Activated CD8-positive, alpha-beta T cell treated with anti-CD3 and anti-CD28 coated beads, Interleukin-2, amount 10 ng/mL, durations not matched to agents 7 days and 5 days (primary cell): Measurements from ENCODE around the gene TPP2. TPM values are rescaled to one million over a fixed set of nuclear protein-coding genes. Genes with fewer than 3 reads are reported as not detected.

Experiments used
- ATAC-seq: fragments of 150-1000 bp; cut with Tn5 transposase; one replicate; pipeline ENCODE4 v1.10.0; 2021; ENCODE audit warnings: moderate library complexity
- CTCF ChIA-PET: fragments of 350-600 bp; sonication (Branson Sonifier 250); formaldehyde crosslinking; loops from one replicate; lab custom pipeline; 2021; ENCODE audit warnings: antibody characterized with exemption; lab: Charles Lee
- POLR2A ChIA-PET: fragments of 350-600 bp; sonication (Branson Sonifier 250); formaldehyde crosslinking; loops from one replicate; lab custom pipeline; 2021; ENCODE audit warnings: antibody characterized with exemption; lab: Charles Lee
- DNase-seq: peaks from one replicate; pipeline ENCODE4 v3.0.0-alpha.2; 2020
- H3K27ac Mint-ChIP-seq: one replicate; pipeline ENCODE4 v1.8.0; 2021; ENCODE audit warnings: mild to moderate bottlenecking, mixed read lengths
- H3K27me3 Mint-ChIP-seq: one replicate; pipeline ENCODE4 v1.8.0; 2021; ENCODE audit warnings: low read depth, mixed read lengths
- H3K36me3 Mint-ChIP-seq: one replicate; pipeline ENCODE4 v1.8.0; 2021; ENCODE audit warnings: low read depth, mixed read lengths
- H3K4me1 Mint-ChIP-seq: one replicate; pipeline ENCODE4 v1.8.0; 2021; ENCODE audit warnings: low read depth, mixed read lengths
- H3K4me3 Mint-ChIP-seq: one replicate; pipeline ENCODE4 v1.8.0; 2021; ENCODE audit warnings: mild to moderate bottlenecking, mixed read lengths
- H3K9me3 Mint-ChIP-seq: one replicate; pipeline ENCODE4 v1.8.0; 2022; ENCODE audit warnings: mixed read lengths; ENCODE audit not compliant: insufficient read depth
- total RNA-seq, 2 experiments: library from RNA; stranded (reverse); gene quantifications; one replicate each; pipeline ENCODE4 v1.2.3, GENCODE V29; 2021

The TPP2 gene
- total RNA-seq, result 10 to 100 TPM; 77.8 to 85.4 TPM

GRCh38 chr13:102596147-102597028, at the start of gene TPP2:
TPP2 (plus strand) TSS chr13:102596986; CDS start chr13:102597039, 53 bp downstream.
- Mint-ChIP-seq H3K4me1 (peaks cover 60% of the 10 kb centered on the region), H3K9me3 (no peaks in the 10 kb centered on the region), H3K36me3 (peaks cover 25% of the 10 kb centered on the region), H3K27me3 (no peaks in the 10 kb centered on the region), H3K27ac (peak within 1 kb of the TSS; percentile 100), H3K4me3 (peak within 1 kb of the TSS; percentile 99)
- ChIA-PET POLR2A (interaction anchor here (0.6 to 5.0 kb wide), 25 partner anchors 9 to 273 kb away, joined by 3 to 98 read pairs (median 5); partner anchors contain the start of genes ERCC5, POGLUT2 and TEX30), CTCF (interaction anchor here (0.8 to 3.5 kb wide), 10 partner anchors 9 to 250 kb away, joined by 3 to 39 read pairs (median 4); partner anchors contain the start of gene ERCC5)
- peak; percentile 92 for ATAC-seq
- peak; percentile 98 for DNase-seq

DNA sequence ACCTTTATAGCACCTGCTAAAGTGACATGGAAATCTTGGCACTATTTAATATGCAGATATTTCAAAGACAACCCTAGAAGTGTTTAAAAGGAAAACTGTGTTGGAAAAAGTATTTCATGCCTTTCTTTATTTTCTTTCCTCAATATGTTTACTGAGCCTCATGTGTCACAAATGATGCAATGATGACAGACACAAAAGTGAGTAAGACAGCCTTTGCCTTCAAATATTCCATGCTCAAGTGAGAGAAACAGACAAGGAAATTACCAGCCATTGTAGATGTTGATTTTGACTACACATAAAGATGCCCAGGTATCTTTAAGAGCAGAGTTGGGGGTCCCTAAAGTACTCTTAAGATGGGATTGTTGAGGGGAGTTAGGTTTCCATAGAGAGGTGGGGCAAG, 48.0 kb upstream of the TPP2 start:
- ATAC-seq, result no peak
- peaks cover 9% of the 10 kb centered on the region for H3K27me3 Mint-ChIP-seq
- no peaks in the 10 kb centered on the region for H3K4me1 Mint-ChIP-seq
- no peak for DNase-seq
- H3K36me3 Mint-ChIP-seq, result no peaks in the 10 kb centered on the region
- H3K27ac Mint-ChIP-seq, result no peak overlapping the region
- H3K9me3 Mint-ChIP-seq, result no peaks in the 10 kb centered on the region
- no peak overlapping the region for H3K4me3 Mint-ChIP-seq
- ChIA-PET POLR2A (no interaction called here), CTCF (no interaction called here)

DNA sequence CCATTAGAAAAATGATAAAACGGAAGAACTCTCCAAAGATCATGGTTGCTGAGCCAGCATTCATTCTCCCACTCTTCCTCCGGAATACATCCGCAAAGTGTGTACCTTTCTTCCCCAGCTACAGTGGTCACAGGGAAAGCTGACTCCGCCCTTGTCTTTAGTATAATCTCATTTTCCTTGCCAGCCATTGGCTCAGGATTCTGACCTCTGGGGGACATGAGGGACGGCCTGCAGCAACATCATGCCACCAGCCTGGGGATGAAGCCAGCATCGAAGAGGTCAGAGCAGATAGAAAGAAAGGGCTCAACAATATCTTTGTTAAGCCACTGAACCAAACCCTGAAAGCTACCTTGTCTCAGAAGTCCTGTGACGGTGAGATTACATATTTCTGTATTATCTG, 46.3 kb upstream of the TPP2 start:
- H3K4me3 Mint-ChIP-seq, result no peak overlapping the region

DNA sequence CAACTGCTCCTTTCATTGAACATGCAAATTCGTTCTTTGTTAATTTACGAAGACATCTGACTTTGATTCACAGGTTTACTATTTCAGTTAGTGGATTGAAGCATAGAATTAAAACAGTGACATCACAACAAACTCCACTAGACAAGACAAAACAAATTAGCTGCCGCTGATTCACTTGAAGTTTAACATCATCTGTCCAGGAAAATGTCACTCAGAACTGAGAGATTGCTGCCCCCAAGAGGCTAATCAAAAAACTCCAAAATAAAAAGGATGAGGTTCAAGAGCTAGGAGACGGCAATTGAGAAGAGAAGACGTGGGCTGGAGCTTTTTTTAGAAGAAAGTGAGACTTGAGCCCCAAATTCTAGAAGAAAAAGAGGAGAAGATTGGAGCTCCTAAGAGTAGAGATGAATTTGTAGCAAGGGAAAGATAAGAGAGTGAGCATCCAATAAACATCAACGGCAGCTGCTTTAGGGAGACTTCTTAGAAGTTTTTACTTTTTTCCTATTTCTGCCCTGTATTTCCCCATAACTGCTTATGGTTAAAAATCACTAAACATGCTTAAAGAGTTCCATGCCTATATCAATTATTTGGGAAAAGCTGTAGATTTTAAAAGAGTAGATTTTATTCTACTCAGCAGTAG, 40.8 kb upstream of the TPP2 start:
- H3K4me3 Mint-ChIP-seq, result no peak overlapping the region
- no peaks in the 10 kb centered on the region for H3K36me3 Mint-ChIP-seq
- H3K9me3 Mint-ChIP-seq, result no peaks in the 10 kb centered on the region
- DNase-seq, result peak; percentile 33
- peak; percentile 68 for ATAC-seq
- ChIA-PET CTCF (interaction anchor here (0.6 to 4.2 kb wide), 32 partner anchors 8 to 1412 kb away, joined by 3 to 29 read pairs (median 4); no protein-coding TSS in a partner anchor), POLR2A (no interaction called here)
- peaks cover 2% of the 10 kb centered on the region for H3K27me3 Mint-ChIP-seq
- H3K27ac Mint-ChIP-seq, result no peak overlapping the region
- peaks cover 1% of the 10 kb centered on the region for H3K4me1 Mint-ChIP-seq

More for the DNA sequence above, 46.3 kb upstream of the TPP2 start:
- Mint-ChIP-seq H3K27me3 (peaks cover 7% of the 10 kb centered on the region), H3K9me3 (no peaks in the 10 kb centered on the region), H3K36me3 (no peaks in the 10 kb centered on the region), H3K27ac (no peak overlapping the region), H3K4me1 (no peaks in the 10 kb centered on the region)
- DNase-seq (no peak), ATAC-seq (no peak)
- POLR2A ChIA-PET, result no interaction called here
- CTCF ChIA-PET, result no interaction called here

DNA sequence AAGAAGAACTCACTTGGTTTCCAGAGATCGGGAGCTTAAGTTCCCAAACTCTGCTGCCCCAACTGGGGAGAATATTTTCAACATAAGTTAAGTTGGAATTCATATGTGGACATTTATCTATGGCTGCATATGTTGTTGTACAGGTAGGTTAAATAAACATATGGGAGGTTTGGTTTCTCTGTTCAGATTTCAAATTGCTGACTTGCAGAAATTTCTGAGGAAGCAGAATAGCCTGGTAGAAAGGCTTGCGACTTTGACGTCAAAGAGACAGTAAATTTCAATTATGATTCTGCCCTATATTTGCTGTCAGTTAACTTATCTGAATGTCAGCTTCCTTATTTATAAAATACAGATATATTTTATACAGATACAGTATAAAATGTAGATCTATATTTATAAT, 40.0 kb upstream of the TPP2 start:
- ChIA-PET POLR2A (no interaction called here), CTCF (interaction anchor here (1.0 to 4.2 kb wide), 14 partner anchors 9 to 415 kb away, joined by 3 to 29 read pairs (median 6); no protein-coding TSS in a partner anchor)
- no peaks in the 10 kb centered on the region for H3K9me3 Mint-ChIP-seq
- no peak overlapping the region for H3K27ac Mint-ChIP-seq
- H3K36me3 Mint-ChIP-seq, result no peaks in the 10 kb centered on the region
- no peak for DNase-seq
- no peak overlapping the region for H3K4me3 Mint-ChIP-seq
- H3K27me3 Mint-ChIP-seq, result peaks cover 2% of the 10 kb centered on the region
- peaks cover 1% of the 10 kb centered on the region for H3K4me1 Mint-ChIP-seq
- no peak for ATAC-seq

- Mint-ChIP-seq H3K27me3 (peaks cover 10% of the 10 kb centered on the region), H3K4me3 (no peak overlapping the region), H3K36me3 (no peaks in the 10 kb centered on the region), H3K4me1 (peaks cover 1% of the 10 kb centered on the region), H3K9me3 (no peaks in the 10 kb centered on the region), H3K27ac (no peak overlapping the region)
- ATAC-seq (no peak), DNase-seq (no peak)
- ChIA-PET POLR2A (no interaction called here), CTCF (interaction anchor here (0.7 to 1.1 kb wide), 3 partner anchors 615 to 1434 kb away, joined by 3 read pairs; no protein-coding TSS in a partner anchor)
Measured at GRCh38 chr13:102558029-102558428, 38.8 kb upstream of the TPP2 start.

GRCh38 chr13:102561933-102562332, 34.9 kb upstream of the TPP2 start:
- peaks cover 18% of the 10 kb centered on the region for H3K27me3 Mint-ChIP-seq

GRCh38 chr13:102563267-102563666, 33.5 kb upstream of the TPP2 start:
- H3K4me3 Mint-ChIP-seq, result no peak overlapping the region
- H3K4me1 Mint-ChIP-seq, result no peaks in the 10 kb centered on the region
- DNase-seq (no peak), ATAC-seq (no peak)
- no peaks in the 10 kb centered on the region for H3K36me3 Mint-ChIP-seq
- no peak overlapping the region for H3K27ac Mint-ChIP-seq
- H3K27me3 Mint-ChIP-seq, result peaks cover 22% of the 10 kb centered on the region
- CTCF ChIA-PET, result interaction anchor here (1.2 kb wide), 1 partner anchor 9 kb away, joined by 3 read pairs; no protein-coding TSS in a partner anchor
- POLR2A ChIA-PET, result no interaction called here
- H3K9me3 Mint-ChIP-seq, result no peaks in the 10 kb centered on the region

More at GRCh38 chr13:102561933-102562332, 34.9 kb upstream of the TPP2 start:
- Mint-ChIP-seq H3K27ac (no peak overlapping the region), H3K9me3 (no peaks in the 10 kb centered on the region), H3K4me1 (no peaks in the 10 kb centered on the region), H3K36me3 (no peaks in the 10 kb centered on the region), H3K4me3 (no peak overlapping the region)
- DNase-seq (no peak), ATAC-seq (no peak)
- POLR2A ChIA-PET, result no interaction called here
- CTCF ChIA-PET, result no interaction called here

- Mint-ChIP-seq H3K27ac (no peak overlapping the region), H3K4me1 (no peaks in the 10 kb centered on the region), H3K36me3 (no peaks in the 10 kb centered on the region), H3K4me3 (no peak overlapping the region), H3K9me3 (no peaks in the 10 kb centered on the region), H3K27me3 (peaks cover 22% of the 10 kb centered on the region)
- ATAC-seq (no peak), DNase-seq (no peak)
- POLR2A ChIA-PET, result no interaction called here
- CTCF ChIA-PET, result no interaction called here
Measured at GRCh38 chr13:102564564-102564963, 32.2 kb upstream of the TPP2 start.

DNA sequence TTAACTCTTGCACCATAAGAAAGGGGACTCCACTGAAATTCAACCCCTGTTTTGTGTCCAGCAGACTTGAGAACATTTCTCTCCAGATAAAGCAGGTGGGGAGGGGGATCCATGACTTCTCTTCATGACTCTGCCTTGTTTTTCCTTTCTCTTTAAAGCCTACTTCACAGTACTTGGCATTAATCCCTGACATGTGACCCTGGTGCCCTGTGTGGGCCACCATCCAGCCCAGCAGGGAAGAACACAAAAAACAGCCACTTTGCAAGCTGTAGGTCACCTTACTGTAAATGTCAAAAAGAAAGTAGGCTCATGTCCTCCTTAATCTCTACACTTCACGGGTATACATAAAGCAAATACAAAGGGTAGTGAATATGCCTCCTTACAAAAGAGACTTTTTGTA, 30.3 kb upstream of the TPP2 start:
- H3K9me3 Mint-ChIP-seq, result no peaks in the 10 kb centered on the region

DNA sequence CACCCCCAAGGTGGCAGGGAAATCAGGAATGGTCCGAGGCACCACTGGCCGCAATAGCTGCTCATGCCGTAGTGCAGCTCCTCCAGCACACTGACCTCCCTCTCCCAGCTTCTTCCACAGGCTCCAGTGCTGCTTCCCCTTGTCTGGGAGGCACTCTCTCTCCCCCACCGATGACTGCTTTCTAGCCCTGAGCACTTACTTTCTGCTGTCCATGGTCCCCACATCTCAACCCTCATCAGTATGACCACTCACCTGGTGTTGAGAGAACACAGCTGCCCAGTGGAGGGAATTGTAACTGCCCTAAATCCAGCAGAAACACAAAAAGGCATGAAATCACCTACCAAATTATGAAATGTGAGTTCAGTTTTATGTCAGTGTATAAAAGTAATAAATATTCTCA, 28.9 kb upstream of the TPP2 start:
- H3K36me3 Mint-ChIP-seq, result no peaks in the 10 kb centered on the region
- ChIA-PET CTCF (interaction anchor here (3.4 kb wide), 1 partner anchor 12 kb away, joined by 14 read pairs; no protein-coding TSS in a partner anchor), POLR2A (no interaction called here)
- no peaks in the 10 kb centered on the region for H3K9me3 Mint-ChIP-seq
- DNase-seq (no peak), ATAC-seq (no peak)
- H3K4me3 Mint-ChIP-seq, result no peak overlapping the region
- no peak overlapping the region for H3K27ac Mint-ChIP-seq
- H3K4me1 Mint-ChIP-seq, result no peaks in the 10 kb centered on the region
- peaks cover 18% of the 10 kb centered on the region for H3K27me3 Mint-ChIP-seq

More for the DNA sequence above, 30.3 kb upstream of the TPP2 start:
- Mint-ChIP-seq H3K27me3 (peaks cover 19% of the 10 kb centered on the region), H3K4me3 (no peak overlapping the region), H3K27ac (no peak overlapping the region), H3K4me1 (no peaks in the 10 kb centered on the region), H3K36me3 (no peaks in the 10 kb centered on the region)
- CTCF ChIA-PET, result interaction anchor here (3.4 kb wide), 1 partner anchor 10 kb away, joined by 14 read pairs; no protein-coding TSS in a partner anchor
- ATAC-seq, result no peak
- DNase-seq, result no peak
- POLR2A ChIA-PET, result no interaction called here
